OCI-LY1 (cell line): ENCODE data around the gene CENPU.

Experiments
- H2AFZ ChIP-seq: fragments of 200-600 bp; sonication (generic), shearing (Covaris generic); 2 replicates; pipeline ENCODE4 v1.6.0; 2014; ENCODE audit warnings: antibody characterized with exemption, mild to moderate bottlenecking, low read length
- H3F3A ChIP-seq: fragments of 200-600 bp; sonication (generic), shearing (Covaris generic); 2 replicates; pipeline ENCODE4 v1.6.0; 2014; ENCODE audit warnings: mild to moderate bottlenecking, antibody characterized with exemption, low read length, moderate library complexity; ENCODE audit not compliant: insufficient read depth
- H3K27ac ChIP-seq: fragments of 200-600 bp; sonication (generic); 2 replicates; pipeline ENCODE4 v1.5.1; 2014; ENCODE audit warnings: low read length, mixed run types, mild to moderate bottlenecking, low read depth; ENCODE audit not compliant: poor library complexity, severe bottlenecking
- H3K27me3 ChIP-seq: fragments of 200-600 bp; sonication (generic); 2 replicates; pipeline ENCODE4 v1.6.0; 2014; ENCODE audit warnings: antibody characterized with exemption, mild to moderate bottlenecking, low read length, moderate library complexity; ENCODE audit not compliant: insufficient read depth
- H3K36me3 ChIP-seq: fragments of 200-600 bp; sonication (generic); 2 replicates; pipeline ENCODE4 v1.6.1; 2014; ENCODE audit warnings: mild to moderate bottlenecking, antibody characterized with exemption, low read length, moderate library complexity, mixed read lengths; ENCODE audit not compliant: insufficient read depth
- H3K4me1 ChIP-seq: fragments of 200-600 bp; sonication (generic); 2 replicates; pipeline ENCODE4 v1.5.1; 2014; ENCODE audit warnings: mild to moderate bottlenecking, low read length, moderate library complexity; ENCODE audit not compliant: insufficient read depth, severe bottlenecking
- H3K4me2 ChIP-seq: fragments of 200-600 bp; sonication (generic), shearing (Covaris generic); 2 replicates; pipeline ENCODE4 v1.6.1; 2014; ENCODE audit warnings: low read length
- H3K4me3 ChIP-seq: fragments of 200-600 bp; sonication (generic); 2 replicates; pipeline ENCODE4 v1.5.1; 2014; ENCODE audit warnings: low read length, low read depth, mild to moderate bottlenecking, mixed read lengths; ENCODE audit not compliant: poor library complexity, severe bottlenecking
- H3K79me2 ChIP-seq: fragments of 200-600 bp; shearing (Covaris generic); 2 replicates; pipeline ENCODE4 v1.6.1; 2016; ENCODE audit warnings: mixed run types, low read length, mixed read lengths; ENCODE audit not compliant: insufficient read depth
- H3K9ac ChIP-seq: fragments of 200-600 bp; sonication (generic), shearing (Covaris generic); 2 replicates; pipeline ENCODE4 v1.6.1; 2014; ENCODE audit warnings: mild to moderate bottlenecking, low read length, mixed read lengths
- H3K9me2 ChIP-seq: fragments of 200-600 bp; sonication (generic), shearing (Covaris generic); 2 replicates; pipeline ENCODE4 v1.6.1; 2014; ENCODE audit warnings: low read depth, mild to moderate bottlenecking, low read length, mixed read lengths
- H3K9me3 ChIP-seq: fragments of 200-600 bp; shearing (Covaris generic); 2 replicates; pipeline ENCODE4 v1.6.1; 2014; ENCODE audit warnings: low read length, mixed read lengths
- H4K20me1 ChIP-seq: fragments of 200-600 bp; sonication (generic), shearing (Covaris generic); 2 replicates; pipeline ENCODE4 v1.6.0; 2016; ENCODE audit warnings: mild to moderate bottlenecking, low read length; ENCODE audit not compliant: insufficient read depth
- CTCF ChIP-seq: fragments of 200-600 bp; sonication (generic), shearing (Covaris generic); IDR thresholded peaks from 2 replicates; pipeline ENCODE4 v1.5.1; 2017; ENCODE audit warnings: mild to moderate bottlenecking, antibody characterized with exemption, low read length, moderate library complexity, mixed read lengths
- EZH2 ChIP-seq: fragments of 200-600 bp; sonication (generic), shearing (Covaris generic); IDR thresholded peaks from 2 replicates; pipeline ENCODE4 v1.8.0; 2017; ENCODE audit warnings: borderline replicate concordance, mixed run types, mild to moderate bottlenecking, antibody characterized with exemption, low read length, moderate library complexity, mixed read lengths

Gene CENPU

GRCh38 chr4:184774152-184774551 lies 40.3 kb upstream of the CENPU start:
- no peaks in the 10 kb centered on the region for H4K20me1 ChIP-seq
- TF ChIP-seq CTCF, result no peak
- TF ChIP-seq EZH2, result no peak
- H3K79me2 ChIP-seq, result no peaks in the 10 kb centered on the region
- H3K27ac ChIP-seq, result no peak overlapping the region
- no peaks in the 10 kb centered on the region for H3K36me3 ChIP-seq
- H3K4me2 ChIP-seq, result no peak overlapping the region
- no peak overlapping the region for H2AFZ ChIP-seq
- H3K4me3 ChIP-seq, result no peak overlapping the region
- no peaks in the 10 kb centered on the region for H3K9me3 ChIP-seq
- no peak overlapping the region for H3K9ac ChIP-seq
- no peaks in the 10 kb centered on the region for H3F3A ChIP-seq
- H3K9me2 ChIP-seq, result no peaks in the 10 kb centered on the region
- H3K4me1 ChIP-seq, result no peaks in the 10 kb centered on the region
- no peaks in the 10 kb centered on the region for H3K27me3 ChIP-seq

- Histone ChIP-seq H3K9me2 (no peaks in the 10 kb centered on the region), H3K4me2 (no peak overlapping the region), H3K9me3 (no peaks in the 10 kb centered on the region), H3F3A (no peaks in the 10 kb centered on the region), H3K27me3 (no peaks in the 10 kb centered on the region), H3K36me3 (no peaks in the 10 kb centered on the region), H3K79me2 (no peaks in the 10 kb centered on the region), H3K4me1 (no peaks in the 10 kb centered on the region), H4K20me1 (no peaks in the 10 kb centered on the region), H3K27ac (no peak overlapping the region), H3K4me3 (no peak overlapping the region), H2AFZ (no peak overlapping the region), H3K9ac (no peak overlapping the region)
- no peak for TF ChIP-seq EZH2
Measured at GRCh38 chr4:184771416-184771815, 37.5 kb upstream of the CENPU start.

GRCh38 chr4:184769141-184769765 lies 35.4 kb upstream of the CENPU start:
- no peaks in the 10 kb centered on the region for H3K79me2 ChIP-seq
- no peaks in the 10 kb centered on the region for H3K4me1 ChIP-seq
- TF ChIP-seq EZH2 (no peak), CTCF (no peak)
- no peak overlapping the region for H3K4me3 ChIP-seq
- no peak overlapping the region for H3K27ac ChIP-seq
- no peaks in the 10 kb centered on the region for H3K9me3 ChIP-seq
- no peaks in the 10 kb centered on the region for H3K27me3 ChIP-seq
- no peaks in the 10 kb centered on the region for H3K9me2 ChIP-seq
- H3K9ac ChIP-seq, result no peak overlapping the region
- no peaks in the 10 kb centered on the region for H3F3A ChIP-seq
- H2AFZ ChIP-seq, result no peak overlapping the region
- H4K20me1 ChIP-seq, result no peaks in the 10 kb centered on the region
- H3K4me2 ChIP-seq, result no peak overlapping the region
- no peaks in the 10 kb centered on the region for H3K36me3 ChIP-seq

GRCh38 chr4:184768296-184768695 lies 34.4 kb upstream of the CENPU start:
- no peaks in the 10 kb centered on the region for H3K9me2 ChIP-seq
- no peak overlapping the region for H3K4me3 ChIP-seq
- H3K27me3 ChIP-seq, result no peaks in the 10 kb centered on the region
- no peak overlapping the region for H3K27ac ChIP-seq
- H3K9ac ChIP-seq, result no peak overlapping the region
- no peak overlapping the region for H2AFZ ChIP-seq
- no peaks in the 10 kb centered on the region for H3K9me3 ChIP-seq
- no peak overlapping the region for H3K4me2 ChIP-seq
- no peaks in the 10 kb centered on the region for H3K36me3 ChIP-seq
- no peaks in the 10 kb centered on the region for H3K4me1 ChIP-seq
- no peaks in the 10 kb centered on the region for H4K20me1 ChIP-seq
- TF ChIP-seq CTCF (no peak), EZH2 (no peak)
- no peaks in the 10 kb centered on the region for H3K79me2 ChIP-seq
- no peaks in the 10 kb centered on the region for H3F3A ChIP-seq
